ENCODE results near the gene SERPINA4. TPM values are rescaled to one million over a fixed set of nuclear protein-coding genes. Genes with fewer than 3 reads are reported as not detected.
A peak's percentile ranks its signal among the peaks of the same experiment; 100 is the strongest.

Gene SERPINA4
- total RNA-seq, 1 experiment from 2014 or later: not detected

DNA sequence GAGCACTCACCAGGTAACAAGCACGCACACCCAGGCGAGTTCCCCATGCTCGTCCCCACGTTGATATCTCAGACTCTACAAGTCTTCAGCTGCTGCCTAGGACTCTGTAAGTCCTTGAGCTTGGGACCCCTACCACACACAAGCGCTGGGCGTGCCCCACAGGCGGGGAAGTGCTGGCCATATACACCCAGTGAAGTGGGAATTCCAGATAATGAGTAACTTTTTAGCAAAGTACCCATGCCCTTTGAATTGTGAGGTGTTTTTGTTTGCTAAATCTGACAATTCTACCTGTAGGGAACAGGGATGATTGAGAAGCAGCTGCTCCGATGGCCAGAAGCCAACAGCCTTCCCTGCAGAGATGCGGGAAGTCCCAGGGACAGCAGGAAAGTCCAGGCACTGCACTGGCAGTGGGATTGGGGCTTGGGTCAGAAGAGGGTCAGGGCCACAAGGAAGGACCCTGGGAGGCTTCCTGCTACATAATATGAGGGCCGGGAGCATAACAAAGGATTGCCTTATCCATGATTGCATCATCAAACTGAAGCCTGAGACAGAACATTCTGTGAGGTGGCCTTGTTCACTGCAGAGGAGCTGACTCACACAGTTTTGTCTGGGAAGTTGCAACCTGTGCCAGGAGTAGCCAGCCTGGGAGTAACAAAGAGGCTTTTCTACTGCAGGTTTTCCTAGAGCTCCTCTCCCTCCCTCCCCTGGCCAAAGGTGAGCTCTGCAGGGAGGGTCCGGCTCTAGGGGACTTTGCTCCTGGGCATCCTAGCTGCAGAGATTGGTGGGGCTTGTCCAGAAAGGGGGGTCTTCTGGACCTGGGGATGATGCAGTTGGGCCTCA is 37.8 kb downstream of the SERPINA4 start:
- Histone ChIP-seq H3K14ac (ENCODE audit: insufficient read depth, low read length) (no peak overlapping the region), H3K56ac (ENCODE audit: insufficient read length, low read depth, low read length) (no peak overlapping the region), H2AK5ac (ENCODE audit: insufficient read length, low read length) (no peak overlapping the region), H3T11ph (ENCODE audit: low read length) (no peak overlapping the region), H3K23me2 (ENCODE audit: insufficient read length, low read depth, low read length, poor library complexity, severe bottlenecking) (no peaks in the 10 kb centered on the region), H3K23ac (ENCODE audit: insufficient read length, low read depth, low read length) (no peak overlapping the region), H2BK12ac (ENCODE audit: insufficient read length, low read depth, low read length) (no peak overlapping the region), H3K18ac (ENCODE audit: insufficient read length, low read depth, low read length) (no peak overlapping the region), H2BK5ac (ENCODE audit: insufficient read length, low read length) (no peak overlapping the region), H3K79me1 (ENCODE audit: insufficient read depth, low read depth, low read length, poor library complexity, severe bottlenecking) (no peaks in the 10 kb centered on the region), H2AFZ (ENCODE audit: low read length) (no peak overlapping the region), H2BK15ac (ENCODE audit: low read depth, low read length) (no peak overlapping the region), H3K27ac (ENCODE audit: insufficient read length, low read depth, low read length) (no peak overlapping the region), H2BK20ac (ENCODE audit: low read depth, low read length, poor library complexity, severe bottlenecking) (no peak overlapping the region), H3K79me2 (ENCODE audit: insufficient read depth, low read length) (no peaks in the 10 kb centered on the region), H3K27me3 (ENCODE audit: insufficient read depth, low read length) (no peaks in the 10 kb centered on the region), H4K91ac (ENCODE audit: insufficient read length, low read depth, low read length) (no peak overlapping the region), H4K8ac (replicated peaks; ENCODE audit: insufficient read length, low read depth, low read length) (no peak overlapping the region), H4K5ac (ENCODE audit: insufficient read length, low read depth, low read length) (no peak overlapping the region), H3K4me2 (ENCODE audit: insufficient read depth, insufficient read length, low read length) (no peak overlapping the region), H2BK120ac (ENCODE audit: low read depth, low read length, poor library complexity, severe bottlenecking) (no peak overlapping the region), H3K9ac (ENCODE audit: extremely low read depth, insufficient read length, low read length) (no peak overlapping the region), H3K4me1 (ENCODE audit: insufficient read depth, low read length) (0 out of 2 replicates have a peak, but pooled peaks cover 2% of the 10 kb centered on the region), H3K4ac (ENCODE audit: low read depth, low read length) (no peak overlapping the region), H3K9me3 (ENCODE audit: control insufficient read depth, low read depth, low read length) (no peaks in the 10 kb centered on the region), H4K20me1 (ENCODE audit: control insufficient read depth, insufficient read depth, insufficient read length) (no peaks in the 10 kb centered on the region)
- Mint-ChIP-seq H3K27me3 (ENCODE audit: low read depth) (peaks cover 20% of the 10 kb centered on the region), H3K27ac (peak overlapping the region in 2 of 3 experiments; percentile 9 to 81; a peak in 4 of 7 replicates), H3K4me1 (peaks cover 20 to 24% of the 10 kb centered on the region in 2 experiments), H3K36me3 (ENCODE audit: insufficient read depth in 1 of 3, low read depth in 3 of 3) (peaks cover 0 to 5% (median 0%) of the 10 kb centered on the region in 3 experiments; a peak in 3 of 7 replicates), H3K9me3 (no peaks in the 10 kb centered on the region), H3K4me3 (no peak overlapping the region)
- WGBS (ENCODE audit: extremely low coverage, insufficient read length, low lambda C conversion rate): no CpG with 5 or more reads among the region's 11 CpGs
- TF ChIP-seq, protein P1, sequence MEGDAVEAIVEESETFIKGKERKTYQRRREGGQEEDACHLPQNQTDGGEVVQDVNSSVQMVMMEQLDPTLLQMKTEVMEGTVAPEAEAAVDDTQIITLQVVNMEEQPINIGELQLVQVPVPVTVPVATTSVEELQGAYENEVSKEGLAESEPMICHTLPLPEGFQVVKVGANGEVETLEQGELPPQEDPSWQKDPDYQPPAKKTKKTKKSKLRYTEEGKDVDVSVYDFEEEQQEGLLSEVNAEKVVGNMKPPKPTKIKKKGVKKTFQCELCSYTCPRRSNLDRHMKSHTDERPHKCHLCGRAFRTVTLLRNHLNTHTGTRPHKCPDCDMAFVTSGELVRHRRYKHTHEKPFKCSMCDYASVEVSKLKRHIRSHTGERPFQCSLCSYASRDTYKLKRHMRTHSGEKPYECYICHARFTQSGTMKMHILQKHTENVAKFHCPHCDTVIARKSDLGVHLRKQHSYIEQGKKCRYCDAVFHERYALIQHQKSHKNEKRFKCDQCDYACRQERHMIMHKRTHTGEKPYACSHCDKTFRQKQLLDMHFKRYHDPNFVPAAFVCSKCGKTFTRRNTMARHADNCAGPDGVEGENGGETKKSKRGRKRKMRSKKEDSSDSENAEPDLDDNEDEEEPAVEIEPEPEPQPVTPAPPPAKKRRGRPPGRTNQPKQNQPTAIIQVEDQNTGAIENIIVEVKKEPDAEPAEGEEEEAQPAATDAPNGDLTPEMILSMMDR (conservative IDR thresholded peaks at IDR 0.05): peak; percentile 41; the same call in 2 of the 3 replicates
- peak; percentile 38 for DNase-seq

All from H9 (cell line).